SK-N-SH (cell line): ENCODE results near the gene ECI1.

Experiments used
- CTCF ChIP-seq: fragments of 200-600 bp; sonication (generic); IDR thresholded peaks from 2 replicates; pipeline ENCODE4 v1.6.1; 2017; ENCODE audit warnings: antibody characterized with exemption, mild to moderate bottlenecking, moderate library complexity
- SIN3A ChIP-seq: IDR thresholded peaks from 2 replicates; pipeline ENCODE4 v1.6.1; 2012; ENCODE audit warnings: low read depth, mild to moderate bottlenecking, low read length, moderate library complexity, borderline replicate concordance

- TF ChIP-seq SIN3A, result no peak
- no peak for TF ChIP-seq CTCF
Measured at GRCh38 chr16:2299915-2300192, 48.5 kb upstream of the ECI1 start.
